Caco-2 (cell line): ENCODE data around the gene FGF1. TPM values are rescaled to one million over a fixed set of nuclear protein-coding genes. Genes with fewer than 3 reads are reported as not detected.

Source experiments
- BruUV-seq: library from RNA; stranded (reverse); fragments of 400-500 nt; replicated peaks from 2 replicates; lab custom pipeline; 2021; lab: Mats Ljungman, UMichigan
- CTCF ChIA-PET: fragments of 300-600 bp; sonication (Branson Sonifier 250); formaldehyde crosslinking; loops from one replicate; lab custom pipeline; 2022; ENCODE audit warnings: antibody characterized with exemption; lab: Charles Lee
- POLR2A ChIA-PET: fragments of 300-600 bp; sonication (Branson Sonifier 250); formaldehyde crosslinking; loops from one replicate; lab custom pipeline; 2022; ENCODE audit warnings: antibody characterized with exemption; lab: Charles Lee
- DNase-seq, 2 experiments: peaks; one replicate each; pipeline versions ENCODE4 v3.0.0 to v3.0.0-alpha.2; 2020 to 2022
- H3K27me3 ChIP-seq: replicated peaks from 2 replicates; pipeline ENCODE4 v1.6.0; 2011; ENCODE audit warnings: low read length; ENCODE audit not compliant: control insufficient read depth, insufficient read depth
- H3K36me3 ChIP-seq: 2 replicates; pipeline ENCODE4 v1.5.1; 2011; ENCODE audit warnings: low read length; ENCODE audit not compliant: control insufficient read depth, insufficient read depth
- H3K4me1 ChIP-seq: fragments of 250-450 bp; sonication (Bioruptor Pico); 2 replicates; pipeline ENCODE4 v1.5.1; 2020; ENCODE audit warnings: mild to moderate bottlenecking
- H3K4me3 ChIP-seq: 2 replicates; pipeline ENCODE4 v1.5.1; 2011; ENCODE audit warnings: low read depth, mild to moderate bottlenecking, control low read depth, low read length
- H3K9me3 ChIP-seq: fragments of 250-450 bp; sonication (Bioruptor Pico); 2 replicates; pipeline ENCODE4 v1.5.1; 2020; ENCODE audit warnings: mild to moderate bottlenecking, moderate library complexity
- H3K27ac Mint-ChIP-seq: one replicate; pipeline ENCODE4 v1.8.0; 2022; ENCODE audit warnings: mixed read lengths; ENCODE audit not compliant: unreplicated experiment
- H3K27me3 Mint-ChIP-seq: one replicate; pipeline ENCODE4 v1.8.0; 2022; ENCODE audit warnings: mixed read lengths; ENCODE audit not compliant: insufficient read depth, unreplicated experiment
- H3K36me3 Mint-ChIP-seq: one replicate; pipeline ENCODE4 v1.8.0; 2022; ENCODE audit warnings: mild to moderate bottlenecking, mixed read lengths; ENCODE audit not compliant: insufficient read depth, unreplicated experiment
- H3K4me1 Mint-ChIP-seq: one replicate; pipeline ENCODE4 v1.8.0; 2022; ENCODE audit warnings: low read depth, mixed read lengths; ENCODE audit not compliant: unreplicated experiment
- H3K4me3 Mint-ChIP-seq: one replicate; pipeline ENCODE4 v1.8.0; 2022; ENCODE audit warnings: mild to moderate bottlenecking, moderate library complexity, mixed read lengths; ENCODE audit not compliant: unreplicated experiment
- H3K9me3 Mint-ChIP-seq: one replicate; pipeline ENCODE4 v1.8.0; 2022; ENCODE audit warnings: mixed read lengths; ENCODE audit not compliant: unreplicated experiment
- intact Hi-C: fragments of 100-400 bp; cut with micrococcal nuclease; formaldehyde crosslinking; loops from one replicate; pipeline ENCODE4 v1.10.0; 2022; ENCODE audit not compliant: unreplicated experiment
- total RNA-seq: library from RNA; stranded (reverse); gene quantifications from 2 replicates; pipeline ENCODE4 v1.2.3, GENCODE V29; 2022
- TF ChIP-seq, protein P1 (sequence below), 2 experiments: fragments of 200-600 bp in 1 of 2; IDR thresholded peaks; 1 replicate in 1 of 2; 2 replicates in 1 of 2; pipeline versions ENCODE4 v1.5.1 to v1.8.0; 2011 to 2022; ENCODE audit warnings: antibody characterized with exemption in 1 of 2, control low read depth in 1 of 2, inconsistent platforms in 1 of 2, low read depth in 1 of 2, low read length in 1 of 2, mild to moderate bottlenecking in 1 of 2, moderate library complexity in 1 of 2; ENCODE audit not compliant: insufficient read depth in 1 of 2, severe bottlenecking in 1 of 2, unreplicated experiment in 1 of 2

FGF1 gene
- total RNA-seq, 1 experiment from 2014 or later: not detected

DNA sequence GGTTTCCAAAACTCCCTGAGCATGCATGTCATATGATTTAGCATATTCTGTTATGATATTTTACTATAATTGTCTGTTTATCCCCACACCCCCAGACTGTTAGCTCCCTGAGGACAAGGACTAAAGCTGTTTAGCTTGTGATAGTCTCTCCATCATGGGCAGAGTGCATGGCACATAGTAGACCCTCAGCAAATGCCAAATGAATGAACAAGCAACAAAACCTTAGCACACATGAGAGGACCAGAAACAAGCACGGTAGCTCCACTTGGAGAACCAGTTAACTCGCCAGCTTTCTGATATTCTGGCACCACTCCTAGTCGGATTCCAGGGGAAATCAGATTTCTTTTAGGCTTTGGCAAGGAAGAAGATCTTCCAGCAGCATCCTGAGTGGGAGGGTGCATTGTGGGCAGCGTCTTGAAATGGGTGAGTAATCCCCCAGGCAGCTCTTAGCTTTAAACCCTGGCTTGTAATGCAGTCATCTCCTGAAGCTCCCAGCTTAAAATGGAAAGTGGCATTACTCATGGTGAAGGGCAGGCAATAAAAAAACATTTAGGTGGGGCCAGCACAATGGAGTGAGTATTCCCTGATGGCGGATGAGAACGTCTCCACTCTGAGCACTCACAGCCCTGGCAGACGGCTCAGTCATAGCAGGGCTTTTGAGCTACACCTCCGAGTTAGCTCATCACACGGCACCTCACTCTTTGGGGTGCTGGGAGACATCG, 41.1 kb downstream of the FGF1 start:
- no peaks in the 10 kb centered on the region for H3K9me3 ChIP-seq
- Mint-ChIP-seq H3K4me3 (no peak overlapping the region), H3K36me3 (no peaks in the 10 kb centered on the region), H3K9me3 (no peaks in the 10 kb centered on the region), H3K27ac (no peak overlapping the region), H3K4me1 (no peaks in the 10 kb centered on the region), H3K27me3 (peaks cover 13% of the 10 kb centered on the region)
- ChIA-PET CTCF (interaction anchor here (0.9 to 1.3 kb wide), 2 partner anchors 11 to 68 kb away, joined by 3 to 5 read pairs; no protein-coding TSS in a partner anchor), POLR2A (no interaction called here)
- BruUV-seq: no TSS peak
- intact Hi-C loops: no loop called here
- H3K4me3 ChIP-seq: no peak overlapping the region
- TF ChIP-seq, protein P1, sequence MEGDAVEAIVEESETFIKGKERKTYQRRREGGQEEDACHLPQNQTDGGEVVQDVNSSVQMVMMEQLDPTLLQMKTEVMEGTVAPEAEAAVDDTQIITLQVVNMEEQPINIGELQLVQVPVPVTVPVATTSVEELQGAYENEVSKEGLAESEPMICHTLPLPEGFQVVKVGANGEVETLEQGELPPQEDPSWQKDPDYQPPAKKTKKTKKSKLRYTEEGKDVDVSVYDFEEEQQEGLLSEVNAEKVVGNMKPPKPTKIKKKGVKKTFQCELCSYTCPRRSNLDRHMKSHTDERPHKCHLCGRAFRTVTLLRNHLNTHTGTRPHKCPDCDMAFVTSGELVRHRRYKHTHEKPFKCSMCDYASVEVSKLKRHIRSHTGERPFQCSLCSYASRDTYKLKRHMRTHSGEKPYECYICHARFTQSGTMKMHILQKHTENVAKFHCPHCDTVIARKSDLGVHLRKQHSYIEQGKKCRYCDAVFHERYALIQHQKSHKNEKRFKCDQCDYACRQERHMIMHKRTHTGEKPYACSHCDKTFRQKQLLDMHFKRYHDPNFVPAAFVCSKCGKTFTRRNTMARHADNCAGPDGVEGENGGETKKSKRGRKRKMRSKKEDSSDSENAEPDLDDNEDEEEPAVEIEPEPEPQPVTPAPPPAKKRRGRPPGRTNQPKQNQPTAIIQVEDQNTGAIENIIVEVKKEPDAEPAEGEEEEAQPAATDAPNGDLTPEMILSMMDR (IDR thresholded peaks at IDR 0.05; ENCODE audit: insufficient read depth in 1 of 2, low read depth in 1 of 2, low read length in 1 of 2, severe bottlenecking in 1 of 2, unreplicated experiment in 1 of 2): no peak
- no peak for DNase-seq
- H3K27me3 ChIP-seq: no peaks in the 10 kb centered on the region
- no peaks in the 10 kb centered on the region for H3K4me1 ChIP-seq
- H3K36me3 ChIP-seq: no peaks in the 10 kb centered on the region

DNA sequence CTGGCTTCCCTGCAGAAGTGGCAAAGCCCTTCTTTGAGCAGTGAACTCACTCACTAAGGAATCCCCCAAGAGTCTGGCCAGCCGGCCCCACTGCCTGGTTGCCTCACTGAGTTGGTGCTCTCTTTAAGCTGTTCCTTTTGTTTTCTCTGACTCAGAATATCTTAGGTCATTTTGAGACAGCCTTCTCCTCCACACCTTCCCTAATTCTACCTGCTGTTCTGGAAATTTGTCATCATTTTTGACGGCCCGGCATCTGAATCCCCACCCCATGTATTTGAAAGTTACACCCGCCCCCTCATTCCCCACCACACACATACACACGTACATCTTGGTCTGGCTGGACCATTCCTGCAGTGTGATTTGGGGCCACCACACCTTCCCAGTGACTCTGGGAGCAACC, 41.8 kb downstream of the FGF1 start:
- Histone ChIP-seq H3K27me3 (no peaks in the 10 kb centered on the region), H3K4me1 (no peaks in the 10 kb centered on the region), H3K4me3 (no peak overlapping the region), H3K9me3 (no peaks in the 10 kb centered on the region), H3K36me3 (no peaks in the 10 kb centered on the region)
- H3K9me3 Mint-ChIP-seq: no peaks in the 10 kb centered on the region
- ChIA-PET CTCF (interaction anchor here (0.9 kb wide), 1 partner anchor 11 kb away, joined by 3 read pairs; no protein-coding TSS in a partner anchor), POLR2A (no interaction called here)
- H3K27ac Mint-ChIP-seq: no peak overlapping the region
- intact Hi-C loops: no loop called here
- no TSS peak for BruUV-seq
- H3K4me1 Mint-ChIP-seq: no peaks in the 10 kb centered on the region
- no peak overlapping the region for H3K4me3 Mint-ChIP-seq
- peaks cover 14% of the 10 kb centered on the region for H3K27me3 Mint-ChIP-seq
- no peak for DNase-seq
- no peaks in the 10 kb centered on the region for H3K36me3 Mint-ChIP-seq
- TF ChIP-seq, protein P1 (IDR thresholded peaks at IDR 0.05; ENCODE audit: insufficient read depth in 1 of 2, low read depth in 1 of 2, low read length in 1 of 2, severe bottlenecking in 1 of 2, unreplicated experiment in 1 of 2): no peak

DNA sequence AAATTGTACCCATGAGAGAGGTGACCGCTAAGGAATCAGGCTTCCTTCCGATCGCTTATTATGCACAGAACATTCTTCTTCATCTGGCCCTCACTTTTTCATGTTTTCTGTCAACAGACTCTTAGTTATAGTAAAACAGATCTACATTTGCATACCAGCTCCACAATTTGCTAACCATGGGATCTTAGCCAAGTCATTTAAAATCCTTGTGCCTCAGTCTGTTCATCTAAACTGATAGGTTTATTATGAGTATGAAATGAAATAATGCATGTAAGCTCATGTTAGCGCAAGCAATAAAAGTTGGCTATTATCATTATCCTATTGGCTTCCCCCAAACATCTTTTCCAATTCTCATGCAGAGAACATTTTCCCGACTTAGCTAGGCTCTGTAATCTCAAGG, 42.3 kb downstream of the FGF1 start:
- no TSS peak for BruUV-seq
- no peak for DNase-seq
- Histone ChIP-seq H3K4me1 (no peaks in the 10 kb centered on the region), H3K27me3 (no peaks in the 10 kb centered on the region), H3K4me3 (no peak overlapping the region), H3K36me3 (no peaks in the 10 kb centered on the region), H3K9me3 (no peaks in the 10 kb centered on the region)
- POLR2A ChIA-PET: no interaction called here
- CTCF ChIA-PET: no interaction called here
- no peak overlapping the region for H3K27ac Mint-ChIP-seq
- TF ChIP-seq, protein P1 (IDR thresholded peaks at IDR 0.05; ENCODE audit: insufficient read depth in 1 of 2, low read depth in 1 of 2, low read length in 1 of 2, severe bottlenecking in 1 of 2, unreplicated experiment in 1 of 2): no peak
- no peaks in the 10 kb centered on the region for H3K36me3 Mint-ChIP-seq
- no peak overlapping the region for H3K4me3 Mint-ChIP-seq
- H3K4me1 Mint-ChIP-seq: no peaks in the 10 kb centered on the region
- intact Hi-C loops: no loop called here
- no peaks in the 10 kb centered on the region for H3K9me3 Mint-ChIP-seq
- H3K27me3 Mint-ChIP-seq: peaks cover 14% of the 10 kb centered on the region
